Activated CD8-positive, alpha-beta T cell treated with anti-CD3 and anti-CD28 coated beads for 36 hours (primary cell): ENCODE measurements around the gene FAM53A. TPM values are rescaled to one million over a fixed set of nuclear protein-coding genes. Genes with fewer than 3 reads are reported as not detected.

ENCODE experiments used
- ATAC-seq: fragments of 200-7000 bp; cut with Tn5 transposase; one replicate; pipeline ENCODE4 v1.10.0; 2021; ENCODE audit warnings: mild to moderate bottlenecking, moderate library complexity
- CTCF ChIA-PET: fragments of 350-600 bp; sonication (Branson Sonifier 250); formaldehyde crosslinking; loops from one replicate; lab custom pipeline; 2021; ENCODE audit warnings: antibody characterized with exemption; lab: Charles Lee
- POLR2A ChIA-PET: fragments of 350-600 bp; sonication (Branson Sonifier 250); formaldehyde crosslinking; loops from one replicate; lab custom pipeline; 2021; ENCODE audit warnings: antibody characterized with exemption; lab: Charles Lee
- DNase-seq: peaks from one replicate; pipeline ENCODE4 v3.0.0-alpha.2; 2020
- H3K27ac Mint-ChIP-seq: one replicate; pipeline ENCODE4 v1.8.0; 2021; ENCODE audit warnings: mild to moderate bottlenecking, mixed read lengths
- H3K27me3 Mint-ChIP-seq: one replicate; pipeline ENCODE4 v1.8.0; 2021; ENCODE audit warnings: mixed read lengths
- H3K36me3 Mint-ChIP-seq: one replicate; pipeline ENCODE4 v1.8.0; 2021; ENCODE audit warnings: low read depth, mixed read lengths
- H3K4me1 Mint-ChIP-seq: one replicate; pipeline ENCODE4 v1.8.0; 2021; ENCODE audit warnings: low read depth, mixed read lengths
- H3K4me3 Mint-ChIP-seq: one replicate; pipeline ENCODE4 v1.8.0; 2021; ENCODE audit warnings: mild to moderate bottlenecking, moderate library complexity, mixed read lengths
- H3K9me3 Mint-ChIP-seq: one replicate; pipeline ENCODE4 v1.8.0; 2021; ENCODE audit warnings: mixed read lengths
- CTCF ChIP-seq: fragments of 200-600 bp; IDR thresholded peaks from one replicate; pipeline ENCODE4 v1.8.0; 2022; ENCODE audit warnings: antibody characterized with exemption, mild to moderate bottlenecking
- intact Hi-C: fragments of 100-400 bp; cut with micrococcal nuclease; formaldehyde crosslinking; loops from one replicate; pipeline ENCODE4 v1.10.0; 2022
- total RNA-seq, 2 experiments: library from RNA; stranded (reverse); gene quantifications; one replicate each; pipeline ENCODE4 v1.2.3, GENCODE V29; 2021

FAM53A gene
- total RNA-seq, 2 experiments from 2014 or later, result 1.2 to 1.8 TPM

GRCh38 chr4:1723131-1723801 is 39.2 kb upstream of the FAM53A start:
- peaks cover 53% of the 10 kb centered on the region for H3K4me1 Mint-ChIP-seq
- TF ChIP-seq CTCF, result no peak
- CTCF ChIA-PET, result interaction anchor here (0.8 to 15.4 kb wide), 6 partner anchors 9 to 31 kb away, joined by 4 to 257 read pairs (median 6); partner anchors contain the start of gene SLBP
- H3K4me3 Mint-ChIP-seq, result peak overlapping the region; percentile 97
- DNase-seq (peak; percentile 84), ATAC-seq (peak; percentile 43)
- intact Hi-C loops, result no loop called here
- H3K9me3 Mint-ChIP-seq, result no peaks in the 10 kb centered on the region
- H3K27ac Mint-ChIP-seq, result peak overlapping the region; percentile 99
- no peaks in the 10 kb centered on the region for H3K27me3 Mint-ChIP-seq
- POLR2A ChIA-PET, result interaction anchor here (0.7 to 11.2 kb wide), 16 partner anchors 10 to 150 kb away, joined by 3 to 190 read pairs (median 4); partner anchors contain the start of genes LETM1, NSD2 and SLBP
- H3K36me3 Mint-ChIP-seq, result peaks cover 62% of the 10 kb centered on the region

- Mint-ChIP-seq H3K36me3 (peaks cover 58% of the 10 kb centered on the region), H3K4me1 (peaks cover 51% of the 10 kb centered on the region), H3K27ac (peak overlapping the region; percentile 99), H3K27me3 (no peaks in the 10 kb centered on the region), H3K4me3 (peak overlapping the region; percentile 97), H3K9me3 (no peaks in the 10 kb centered on the region)
- ATAC-seq (peak; percentile 5), DNase-seq (no peak)
- intact Hi-C loops, result no loop called here
- TF ChIP-seq CTCF, result no peak
- POLR2A ChIA-PET, result interaction anchor here (0.7 to 11.2 kb wide), 15 partner anchors 10 to 151 kb away, joined by 3 to 190 read pairs (median 4); partner anchors contain the start of genes LETM1, NSD2 and SLBP
- CTCF ChIA-PET, result interaction anchor here (0.8 to 15.4 kb wide), 7 partner anchors 8 to 30 kb away, joined by 3 to 257 read pairs (median 6); partner anchors contain the start of gene SLBP
These were observed 38.5 kb upstream of the FAM53A start for GRCh38 chr4:1722551-1723118.

GRCh38 chr4:1721666-1722550 is 37.8 kb upstream of the FAM53A start:
- peaks cover 54% of the 10 kb centered on the region for H3K36me3 Mint-ChIP-seq
- no peak for ATAC-seq
- DNase-seq, result peak; percentile 70

More at GRCh38 chr4:1721666-1722550, 37.8 kb upstream of the FAM53A start:
- peak overlapping the region; percentile 97 for H3K4me3 Mint-ChIP-seq
- peaks cover 45% of the 10 kb centered on the region for H3K4me1 Mint-ChIP-seq
- no peak for TF ChIP-seq CTCF
- no peaks in the 10 kb centered on the region for H3K27me3 Mint-ChIP-seq
- H3K9me3 Mint-ChIP-seq, result no peaks in the 10 kb centered on the region
- H3K27ac Mint-ChIP-seq, result peak overlapping the region; percentile 99
- intact Hi-C loops, result no loop called here
- CTCF ChIA-PET, result interaction anchor here (0.6 to 15.4 kb wide), 6 partner anchors 8 to 30 kb away, joined by 3 to 257 read pairs (median 7); partner anchors contain the start of gene SLBP
- POLR2A ChIA-PET, result interaction anchor here (0.7 to 11.2 kb wide), 16 partner anchors 12 to 151 kb away, joined by 3 to 190 read pairs (median 4); partner anchors contain the start of genes LETM1, NSD2 and SLBP
